Progenitor cell of endocrine pancreas (in vitro differentiated cells): Measurements from ENCODE around the gene CKS1B. TPM values are rescaled to one million over a fixed set of nuclear protein-coding genes. Genes with fewer than 3 reads are reported as not detected.

Experiments
- DNase-seq: peaks from one replicate; pipeline ENCODE4 v3.0.0; 2021; ENCODE audit warnings: low spot score; ENCODE audit not compliant: unreplicated experiment
- H3K27ac Mint-ChIP-seq: 2 replicates; pipeline ENCODE4 v1.8.0; 2021; ENCODE audit warnings: mild to moderate bottlenecking, moderate library complexity, mixed read lengths
- H3K27me3 Mint-ChIP-seq: 2 replicates; pipeline ENCODE4 v1.8.0; 2021; ENCODE audit warnings: mixed read lengths
- H3K36me3 Mint-ChIP-seq: 2 replicates; pipeline ENCODE4 v1.8.0; 2022; ENCODE audit warnings: mixed read lengths; ENCODE audit not compliant: insufficient read depth
- H3K4me1 Mint-ChIP-seq: 2 replicates; pipeline ENCODE4 v1.8.0; 2021; ENCODE audit warnings: low read depth, mixed read lengths
- H3K4me3 Mint-ChIP-seq: 2 replicates; pipeline ENCODE4 v1.8.0; 2021; ENCODE audit warnings: low read depth, mild to moderate bottlenecking, moderate library complexity, mixed read lengths
- H3K9me3 Mint-ChIP-seq: 2 replicates; pipeline ENCODE4 v1.8.0; 2021; ENCODE audit warnings: low read depth, mixed read lengths
- CTCF ChIP-seq: fragments of 200-600 bp; sonication (generic); IDR thresholded peaks from one replicate; pipeline ENCODE4 v1.5.0; 2021; ENCODE audit warnings: antibody characterized with exemption, mild to moderate bottlenecking; ENCODE audit not compliant: unreplicated experiment
- long read RNA-seq: library from polyadenylated mRNA; unstranded; transcript quantifications from one replicate; pipeline ENCODE4 v2.0.0, GENCODE V29; 2020
- total RNA-seq: library from RNA; stranded (reverse); gene quantifications from 2 replicates; pipeline ENCODE4 v1.2.1, GENCODE V29; 2021

CKS1B gene
- total RNA-seq, result 78.7 and 85.8 TPM in 2 replicates
- long read RNA-seq, transcript CKS1B-201 (3 exons, 759 nt), result major isoform, 34 of 36 reads
- long read RNA-seq, partial matches to known transcripts, result 0 of 36 reads
- long read RNA-seq, other reads (novel, unspliced or antisense), result 0 of 36 reads

GRCh38 chr1:154974102-154974807 is at the start of gene CKS1B:
CKS1B (plus strand) TSS chr1:154974681; CDS start chr1:154974746, 65 bp downstream.
- H3K36me3 Mint-ChIP-seq, result peaks cover 4% of the 10 kb centered on the region
- no peaks in the 10 kb centered on the region for H3K27me3 Mint-ChIP-seq
- no peak within 1 kb of the TSS for H3K27ac Mint-ChIP-seq
- no peaks in the 10 kb centered on the region for H3K9me3 Mint-ChIP-seq
- peaks cover 31% of the 10 kb centered on the region for H3K4me1 Mint-ChIP-seq
- no peak within 1 kb of the TSS for H3K4me3 Mint-ChIP-seq
- DNase-seq, result peak; percentile 90
- no peak for TF ChIP-seq CTCF

- H3K36me3 Mint-ChIP-seq, result peaks cover 22% of the 10 kb centered on the region
Measured at GRCh38 chr1:154925335-154926170, 48.9 kb upstream of the CKS1B start.

GRCh38 chr1:154926201-154926600 is 48.3 kb upstream of the CKS1B start:
- Mint-ChIP-seq H3K4me3 (no peak overlapping the region), H3K36me3 (peaks cover 22% of the 10 kb centered on the region), H3K27me3 (no peaks in the 10 kb centered on the region), H3K4me1 (no peaks in the 10 kb centered on the region), H3K9me3 (no peaks in the 10 kb centered on the region), H3K27ac (no peak overlapping the region)
- no peak for TF ChIP-seq CTCF
- DNase-seq, result no peak

More at GRCh38 chr1:154925335-154926170, 48.9 kb upstream of the CKS1B start:
- H3K4me1 Mint-ChIP-seq, result no peaks in the 10 kb centered on the region
- TF ChIP-seq CTCF, result no peak
- H3K4me3 Mint-ChIP-seq, result no peak overlapping the region
- no peak for DNase-seq
- no peaks in the 10 kb centered on the region for H3K27me3 Mint-ChIP-seq
- H3K27ac Mint-ChIP-seq, result no peak overlapping the region
- no peaks in the 10 kb centered on the region for H3K9me3 Mint-ChIP-seq

- H3K4me3 Mint-ChIP-seq, result no peak overlapping the region
- H3K9me3 Mint-ChIP-seq, result no peaks in the 10 kb centered on the region
- peaks cover 11% of the 10 kb centered on the region for H3K36me3 Mint-ChIP-seq
- no peak for DNase-seq
- H3K27me3 Mint-ChIP-seq, result no peaks in the 10 kb centered on the region
- peaks cover 3% of the 10 kb centered on the region for H3K4me1 Mint-ChIP-seq
- TF ChIP-seq CTCF, result no peak
- no peak overlapping the region for H3K27ac Mint-ChIP-seq
Measured at GRCh38 chr1:154931940-154932487, 42.5 kb upstream of the CKS1B start.

GRCh38 chr1:154934358-154934948 is 40.0 kb upstream of the CKS1B start:
- no peaks in the 10 kb centered on the region for H3K27me3 Mint-ChIP-seq
- H3K9me3 Mint-ChIP-seq, result no peaks in the 10 kb centered on the region
- peaks cover 4% of the 10 kb centered on the region for H3K36me3 Mint-ChIP-seq
- DNase-seq, result no peak
- no peak overlapping the region for H3K4me3 Mint-ChIP-seq
- TF ChIP-seq CTCF, result no peak
- H3K27ac Mint-ChIP-seq, result no peak overlapping the region
- peaks cover 10% of the 10 kb centered on the region for H3K4me1 Mint-ChIP-seq
